Brain microvascular endothelial cell (primary cell): Measurements from ENCODE around the gene DCDC2C.

Experiments
- DNase-seq: peaks from one replicate; pipeline ENCODE4 v3.0.0-alpha.2; 2020
- H3K27ac ChIP-seq: fragments of 250-450 bp; sonication (Bioruptor Pico); 2 replicates; pipeline ENCODE4 v1.5.1; 2020; ENCODE audit warnings: mild to moderate bottlenecking, moderate library complexity
- H3K27me3 ChIP-seq: fragments of 250-450 bp; sonication (Bioruptor Pico); replicated peaks from 2 replicates; pipeline ENCODE4 v1.5.1; 2020; ENCODE audit warnings: mild to moderate bottlenecking
- H3K36me3 ChIP-seq: fragments of 250-450 bp; sonication (Bioruptor Pico); replicated peaks from 2 replicates; pipeline ENCODE4 v1.5.1; 2020; ENCODE audit warnings: mild to moderate bottlenecking
- H3K4me3 ChIP-seq: 2 replicates; pipeline ENCODE4 v1.5.1; 2011; ENCODE audit warnings: low read depth, mild to moderate bottlenecking, control low read depth, low read length, moderate library complexity
- CTCF ChIP-seq: IDR thresholded peaks from 2 replicates; pipeline ENCODE4 v1.5.1; 2011; ENCODE audit warnings: low read depth, mild to moderate bottlenecking, moderate library complexity, low read length, control low read depth, inconsistent platforms; ENCODE audit errors: missing control alignments
- in situ Hi-C: cut with HindIII; loops from 2 replicates; pipeline ENCODE4 v1.10.0; 2017; ENCODE audit warnings: low sequenced_read_pairs, low pct_ligation_motif_present

DCDC2C gene

GRCh38 chr2:3885629-3886628 lies 182.6 kb downstream of the DCDC2C start:
- DNase-seq, result no peak

DNA sequence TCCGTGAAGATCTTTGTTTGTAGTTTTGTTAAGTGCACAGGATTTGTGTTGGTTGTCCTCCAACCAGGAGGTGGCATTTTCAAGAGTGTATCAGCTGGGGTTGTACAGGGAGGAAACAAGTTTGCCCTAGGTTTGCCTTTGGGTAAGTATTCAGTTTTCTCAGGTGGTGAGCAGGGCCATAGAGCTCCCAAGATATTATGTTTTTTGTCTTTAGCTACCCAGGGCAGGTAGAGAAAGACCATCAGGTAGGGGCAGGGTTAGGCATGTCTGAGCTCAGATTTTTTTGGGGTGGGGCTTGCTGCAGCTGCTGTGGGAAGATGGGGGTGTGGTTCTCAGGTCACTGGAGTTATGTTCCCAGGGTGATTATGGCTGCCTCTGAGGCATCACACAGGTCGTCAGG lies 191.6 kb downstream of the DCDC2C start:
- in situ Hi-C loops, result no loop called here
- H3K36me3 ChIP-seq, result no peaks in the 10 kb centered on the region

More at GRCh38 chr2:3885629-3886628, 182.6 kb downstream of the DCDC2C start:
- Histone ChIP-seq H3K36me3 (no peaks in the 10 kb centered on the region), H3K27ac (no peak overlapping the region), H3K4me3 (no peak overlapping the region), H3K27me3 (no peaks in the 10 kb centered on the region)
- no peak for TF ChIP-seq CTCF
- in situ Hi-C loops, result no loop called here

More for the DNA sequence above, 191.6 kb downstream of the DCDC2C start:
- Histone ChIP-seq H3K27ac (no peak overlapping the region), H3K27me3 (no peaks in the 10 kb centered on the region), H3K4me3 (no peak overlapping the region)
- no peak for DNase-seq
- no peak for TF ChIP-seq CTCF
